Nephron progenitor cell (in vitro differentiated cells): ENCODE results near the gene C8B.

Experiments
- DNase-seq: peaks from one replicate; pipeline ENCODE4 v3.0.0; 2021
- H3K27ac Mint-ChIP-seq: 2 replicates; pipeline ENCODE4 v1.8.0; 2021; ENCODE audit warnings: mild to moderate bottlenecking, moderate library complexity, mixed read lengths
- H3K27me3 Mint-ChIP-seq: 2 replicates; pipeline ENCODE4 v1.8.0; 2021; ENCODE audit warnings: mild to moderate bottlenecking, low read depth, mixed read lengths; ENCODE audit not compliant: poor library complexity
- H3K36me3 Mint-ChIP-seq: 2 replicates; pipeline ENCODE4 v1.8.0; 2021; ENCODE audit warnings: low read depth, mixed read lengths
- H3K4me1 Mint-ChIP-seq: 2 replicates; pipeline ENCODE4 v1.8.0; 2021; ENCODE audit warnings: mixed read lengths
- H3K4me3 Mint-ChIP-seq: 2 replicates; pipeline ENCODE4 v1.8.0; 2021; ENCODE audit warnings: mild to moderate bottlenecking, moderate library complexity, mixed read lengths
- H3K9me3 Mint-ChIP-seq: 2 replicates; pipeline ENCODE4 v1.8.0; 2021; ENCODE audit warnings: mild to moderate bottlenecking, moderate library complexity, mixed read lengths
- TF ChIP-seq, protein P1 (sequence below): fragments of 200-600 bp; sonication (generic); IDR thresholded peaks from 2 replicates; pipeline ENCODE4 v1.5.0; 2021; ENCODE audit warnings: antibody characterized with exemption

Gene C8B

DNA sequence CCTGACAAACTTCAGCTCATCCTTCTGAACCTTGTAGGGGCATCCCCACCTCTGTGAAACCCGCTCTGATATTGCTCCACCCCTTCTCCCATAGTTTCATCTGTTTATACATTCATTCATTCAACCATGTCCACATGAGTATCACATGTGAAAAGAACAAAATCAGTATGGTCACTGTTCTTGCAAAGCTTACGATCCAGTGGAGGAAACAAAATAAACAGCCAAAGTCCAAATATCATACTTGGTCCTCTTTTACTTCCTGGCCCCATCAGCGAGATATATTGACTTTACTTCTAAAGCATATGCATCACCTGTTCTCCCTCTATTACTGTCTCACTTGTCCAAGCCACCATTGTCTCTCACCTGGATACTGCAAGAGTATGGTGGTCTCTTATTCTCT is 75.6 kb downstream of the C8B start:
- H3K9me3 Mint-ChIP-seq: no peaks in the 10 kb centered on the region
- H3K4me1 Mint-ChIP-seq: no peaks in the 10 kb centered on the region
- TF ChIP-seq, protein P1, sequence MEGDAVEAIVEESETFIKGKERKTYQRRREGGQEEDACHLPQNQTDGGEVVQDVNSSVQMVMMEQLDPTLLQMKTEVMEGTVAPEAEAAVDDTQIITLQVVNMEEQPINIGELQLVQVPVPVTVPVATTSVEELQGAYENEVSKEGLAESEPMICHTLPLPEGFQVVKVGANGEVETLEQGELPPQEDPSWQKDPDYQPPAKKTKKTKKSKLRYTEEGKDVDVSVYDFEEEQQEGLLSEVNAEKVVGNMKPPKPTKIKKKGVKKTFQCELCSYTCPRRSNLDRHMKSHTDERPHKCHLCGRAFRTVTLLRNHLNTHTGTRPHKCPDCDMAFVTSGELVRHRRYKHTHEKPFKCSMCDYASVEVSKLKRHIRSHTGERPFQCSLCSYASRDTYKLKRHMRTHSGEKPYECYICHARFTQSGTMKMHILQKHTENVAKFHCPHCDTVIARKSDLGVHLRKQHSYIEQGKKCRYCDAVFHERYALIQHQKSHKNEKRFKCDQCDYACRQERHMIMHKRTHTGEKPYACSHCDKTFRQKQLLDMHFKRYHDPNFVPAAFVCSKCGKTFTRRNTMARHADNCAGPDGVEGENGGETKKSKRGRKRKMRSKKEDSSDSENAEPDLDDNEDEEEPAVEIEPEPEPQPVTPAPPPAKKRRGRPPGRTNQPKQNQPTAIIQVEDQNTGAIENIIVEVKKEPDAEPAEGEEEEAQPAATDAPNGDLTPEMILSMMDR: no peak
- peaks cover 8% of the 10 kb centered on the region for H3K27me3 Mint-ChIP-seq
- H3K27ac Mint-ChIP-seq: no peak overlapping the region
- DNase-seq: no peak
- no peak overlapping the region for H3K4me3 Mint-ChIP-seq
- no peaks in the 10 kb centered on the region for H3K36me3 Mint-ChIP-seq

DNA sequence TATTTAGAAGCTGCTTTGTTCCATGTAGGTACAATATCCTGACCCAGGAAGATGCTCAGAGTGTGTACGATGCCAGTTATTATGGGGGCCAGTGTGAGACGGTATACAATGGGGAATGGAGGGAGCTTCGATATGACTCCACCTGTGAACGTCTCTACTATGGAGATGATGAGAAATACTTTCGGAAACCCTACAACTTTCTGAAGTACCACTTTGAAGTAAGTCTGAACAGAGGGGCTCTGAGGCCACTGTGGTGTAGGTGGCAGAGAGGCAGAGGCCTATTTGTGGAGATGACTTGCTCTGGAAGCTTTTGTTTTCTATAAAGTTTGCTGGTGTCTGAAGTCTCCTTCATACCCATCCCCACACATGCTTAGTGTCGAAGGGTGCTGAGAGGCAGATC is 84.4 kb downstream of the C8B start:
- TF ChIP-seq, protein P1: no peak
- DNase-seq: no peak
- peaks cover 11% of the 10 kb centered on the region for H3K27me3 Mint-ChIP-seq
- H3K4me3 Mint-ChIP-seq: no peak overlapping the region
- no peak overlapping the region for H3K27ac Mint-ChIP-seq
- H3K4me1 Mint-ChIP-seq: peaks cover 15% of the 10 kb centered on the region
- H3K9me3 Mint-ChIP-seq: no peaks in the 10 kb centered on the region
- H3K36me3 Mint-ChIP-seq: no peaks in the 10 kb centered on the region

DNA sequence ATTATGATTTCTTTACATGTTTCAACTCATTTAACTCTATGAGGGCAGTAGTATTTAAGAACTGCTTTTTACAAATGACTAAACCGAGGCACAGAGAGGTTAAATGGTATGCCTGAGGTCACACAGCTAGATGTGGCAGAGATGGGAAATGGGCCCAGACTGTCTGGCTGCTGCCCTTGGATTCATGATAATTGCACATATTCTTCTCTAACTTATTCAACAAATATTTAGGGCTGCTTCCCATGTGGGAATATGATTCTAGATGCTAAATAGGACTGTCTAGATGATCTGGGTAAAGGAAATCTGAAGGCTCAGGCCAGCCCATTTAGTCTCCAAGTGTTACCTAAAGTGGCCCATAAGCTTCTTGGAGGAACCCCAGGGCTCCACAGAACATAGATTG is 85.0 kb downstream of the C8B start:
- Mint-ChIP-seq H3K36me3 (no peaks in the 10 kb centered on the region), H3K27me3 (peaks cover 12% of the 10 kb centered on the region), H3K4me1 (peaks cover 15% of the 10 kb centered on the region), H3K9me3 (no peaks in the 10 kb centered on the region), H3K27ac (no peak overlapping the region), H3K4me3 (no peak overlapping the region)
- no peak for DNase-seq
- TF ChIP-seq, protein P1: no peak
